Measurements from ENCODE around the gene PLA2G4F. TPM values are rescaled to one million over a fixed set of nuclear protein-coding genes. Genes with fewer than 3 reads are reported as not detected.

PLA2G4F gene
- polyA plus RNA-seq, 3 donors: 0.09 to 0.68 TPM; not detected in 1

GRCh38 chr15:42171122-42171521, 14.7 kb upstream of the PLA2G4F start:
- WGBS, 3 donors: 50 to 73% (median 64%) methylated on average over 1 of the region's 1 CpG

DNA sequence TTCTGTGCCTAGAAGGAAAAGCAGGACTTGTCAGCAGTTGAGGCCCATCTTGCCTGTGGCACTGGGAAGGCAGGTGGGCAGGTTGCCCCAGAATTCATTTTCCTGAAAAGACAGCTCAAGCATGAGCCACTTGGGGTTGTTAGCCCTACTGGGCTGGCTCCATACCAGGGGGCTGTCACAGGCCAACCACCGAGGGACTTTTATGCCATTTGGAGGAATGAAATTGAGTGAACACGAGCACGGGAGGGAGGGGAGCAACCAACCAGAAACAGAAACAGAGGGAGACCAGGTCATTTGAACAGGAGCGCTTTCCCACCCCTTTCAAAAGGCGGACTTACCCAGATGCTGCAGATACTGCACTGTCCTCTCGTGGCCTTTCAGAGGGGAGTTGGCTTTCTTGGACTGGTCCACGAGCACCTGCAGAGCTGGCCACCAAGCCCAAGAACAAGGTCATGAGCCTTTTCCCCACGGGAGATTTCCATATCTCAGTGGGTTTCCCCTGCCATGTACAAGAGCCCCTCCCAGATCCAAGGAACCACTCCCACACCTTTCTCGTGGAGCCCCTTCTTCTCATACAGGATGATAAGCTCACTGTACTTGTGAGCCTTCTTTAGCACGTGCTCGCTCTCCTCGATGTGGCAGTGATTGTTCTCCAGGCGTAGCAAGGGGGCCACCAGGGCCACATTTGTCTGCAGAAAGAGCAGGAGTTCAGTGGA, 9.9 kb upstream of the PLA2G4F start:
- 92 to 95% (median 92%) methylated on average over 13 of the region's 13 CpGs for whole genome bisulfite sequencing, 3 donors
- no peak overlapping the region for H3K27ac ChIP-seq (ENCODE audit: low read depth, low read length)

More at GRCh38 chr15:42171122-42171521, 14.7 kb upstream of the PLA2G4F start:
- no peak overlapping the region for H3K27ac ChIP-seq (ENCODE audit: low read depth, low read length)

- no peak overlapping the region for H3K27ac ChIP-seq (ENCODE audit: low read depth, low read length)
- WGBS, 3 donors: 75 to 94% (median 81%) methylated on average over 6 of the region's 6 CpGs
These were observed 8.7 kb upstream of the PLA2G4F start for GRCh38 chr15:42165106-42165505.

- no peak overlapping the region for H3K27ac ChIP-seq (ENCODE audit: low read depth, low read length)
- 61 to 72% (median 70%) methylated on average over 4 of the region's 4 CpGs for WGBS, 3 donors
These were observed 7.6 kb upstream of the PLA2G4F start for GRCh38 chr15:42163947-42164550.

DNA sequence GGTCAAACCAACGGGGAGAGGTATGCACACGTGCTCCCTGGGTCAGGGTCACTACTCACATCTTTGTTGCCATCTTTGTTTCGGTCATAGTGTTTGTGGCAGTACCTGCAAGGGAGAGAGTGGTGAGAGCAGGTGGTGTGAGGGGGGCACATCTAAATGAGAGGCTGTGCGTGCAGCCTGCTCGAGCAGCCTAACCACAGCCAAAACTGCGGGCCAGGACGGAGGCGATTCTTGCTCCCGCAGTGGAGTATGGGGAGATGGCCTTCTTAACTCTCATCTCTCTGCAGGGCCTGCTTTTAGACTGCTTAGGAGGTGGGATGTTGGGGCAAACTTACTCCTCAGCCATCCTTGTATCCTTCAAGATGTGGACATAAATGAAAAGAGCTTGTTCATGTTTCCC, 6.9 kb upstream of the PLA2G4F start:
- no peak overlapping the region for H3K27ac ChIP-seq (ENCODE audit: low read depth, low read length)
- 95 to 96% (median 96%) methylated on average over 9 of the region's 9 CpGs for WGBS, 3 donors

GRCh38 chr15:42160136-42160535, 3.7 kb upstream of the PLA2G4F start:
- no peak overlapping the region for H3K27ac ChIP-seq (ENCODE audit: low read depth, low read length)
- 87 to 89% (median 88%) methylated on average over 7 of the region's 7 CpGs for WGBS, 3 donors

DNA sequence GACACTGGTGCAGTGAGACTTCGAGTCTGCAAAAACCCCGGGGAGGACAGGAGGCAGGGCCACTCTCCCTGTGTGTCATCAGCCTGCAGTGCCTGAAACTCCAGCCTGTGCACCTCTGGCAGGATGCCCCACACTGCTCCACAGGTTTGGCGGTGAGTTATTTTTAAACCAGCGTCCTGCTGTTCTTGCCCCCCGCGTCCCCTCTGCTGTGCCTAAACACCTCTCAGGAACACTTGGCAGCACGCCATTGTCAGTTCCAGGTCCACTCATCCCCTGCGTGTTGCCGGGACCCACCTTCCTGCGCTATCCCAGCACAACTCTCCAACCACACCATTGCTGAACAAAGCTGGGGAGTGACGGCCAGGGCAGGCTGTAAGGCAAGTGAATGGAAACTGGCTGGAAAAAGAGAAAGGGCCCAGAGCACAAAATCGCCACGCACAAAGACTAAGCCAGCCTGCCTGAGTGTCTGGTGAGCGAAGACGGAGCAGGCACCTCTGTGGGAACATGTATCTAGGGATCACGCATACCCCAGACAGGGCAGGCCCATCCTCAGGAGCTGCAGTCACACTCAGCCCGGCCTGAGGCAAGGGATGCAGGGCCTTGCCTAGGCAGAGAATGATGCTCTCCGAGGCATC, 3.1 kb upstream of the PLA2G4F start:
- H3K27ac ChIP-seq (ENCODE audit: low read depth, low read length): no peak overlapping the region
- WGBS, 3 donors: 88 to 92% (median 90%) methylated on average over 18 of the region's 18 CpGs

DNA sequence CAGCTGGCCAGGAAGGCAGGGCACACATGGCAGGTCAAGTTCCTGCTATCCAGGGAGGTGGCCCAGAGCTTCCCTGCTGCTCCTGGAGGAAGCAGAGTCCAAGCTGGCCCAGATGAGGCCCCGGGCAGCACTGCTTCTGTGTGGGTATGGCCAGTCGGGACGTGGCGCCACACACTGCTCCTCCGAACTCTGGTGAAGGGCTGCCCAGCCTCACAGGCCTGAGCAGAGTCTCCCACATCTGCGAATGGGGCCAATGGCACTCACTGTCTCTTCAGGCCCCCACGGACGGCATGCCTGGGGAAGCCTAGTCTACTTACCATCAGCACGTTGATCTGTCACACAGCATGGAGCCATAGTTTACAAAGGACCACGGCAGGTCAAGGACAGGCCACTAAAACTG, 2.5 kb upstream of the PLA2G4F start:
- WGBS, 3 donors: 88 to 94% (median 91%) methylated on average over 10 of the region's 10 CpGs
- no peak overlapping the region for H3K27ac ChIP-seq (ENCODE audit: low read depth, low read length)

DNA sequence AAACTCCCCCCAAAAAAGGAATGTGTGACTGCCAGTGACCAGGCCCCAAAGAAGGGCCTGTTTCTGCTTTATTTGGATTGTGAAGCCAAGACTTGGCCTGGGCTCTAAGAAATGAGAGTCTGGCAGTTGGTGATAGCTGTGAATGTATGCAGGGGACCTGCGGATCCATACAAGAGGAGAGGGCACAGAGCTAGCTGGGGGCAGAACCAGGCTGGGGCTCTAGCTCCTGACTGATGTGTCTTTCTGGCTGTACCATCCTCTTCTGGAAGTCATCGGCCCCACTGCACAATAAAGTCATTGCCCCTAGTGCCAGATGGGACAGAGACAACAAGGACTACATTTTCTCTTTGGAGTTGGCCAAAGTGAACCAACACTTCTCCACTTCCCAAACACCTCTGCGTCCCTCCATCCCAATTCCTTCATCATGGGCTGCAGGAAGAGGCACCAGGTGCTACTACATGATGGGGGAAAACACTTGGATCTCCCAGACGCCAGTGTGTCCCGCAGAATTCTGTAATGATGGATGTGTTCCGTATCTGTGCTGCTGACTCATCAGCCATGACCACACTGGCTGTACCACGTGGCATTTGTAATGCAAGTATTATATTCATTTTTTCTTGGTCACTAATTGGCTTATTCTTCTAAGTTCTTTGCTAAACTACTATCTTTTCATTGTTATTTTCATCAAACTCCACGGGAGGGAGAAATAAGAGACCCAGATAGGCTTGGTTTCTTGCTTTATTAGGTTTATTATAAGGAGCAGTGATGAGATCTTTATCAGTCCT, 1.7 kb upstream of the PLA2G4F start:
- WGBS, 3 donors: 60 to 89% (median 62%) methylated on average over 8 of the region's 8 CpGs

DNA sequence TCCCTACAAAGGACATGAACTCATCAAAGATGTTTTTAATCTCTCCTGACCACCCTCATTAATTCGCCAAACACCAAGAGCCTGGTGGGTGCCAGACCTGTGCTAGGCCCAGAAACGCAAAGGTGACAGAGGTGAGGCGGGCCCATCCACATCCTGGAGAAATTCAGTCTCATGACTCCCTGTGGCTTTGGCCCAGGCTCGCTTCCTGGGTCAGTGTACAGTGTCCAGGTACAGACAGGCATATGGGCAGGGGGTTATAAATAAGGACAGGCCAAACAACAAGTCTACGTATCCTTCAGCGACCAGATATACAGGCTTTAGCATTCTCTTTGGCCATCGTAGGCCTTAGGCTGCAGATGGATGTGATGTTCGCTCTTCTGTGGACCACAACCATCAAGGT, 945 bp upstream of the PLA2G4F start:
- 96 to 98% (median 97%) methylated on average over 8 of the region's 8 CpGs for WGBS, 3 donors
- H3K27ac ChIP-seq (ENCODE audit: low read depth, low read length): no peak overlapping the region

More for the DNA sequence above, 1.7 kb upstream of the PLA2G4F start:
- no peak overlapping the region for H3K27ac ChIP-seq (ENCODE audit: low read depth, low read length)

GRCh38 chr15:42155546-42156242, 742 bp downstream of the PLA2G4F start:
- 41 to 70% (median 65%) methylated on average over 27 of the region's 27 CpGs for WGBS, 3 donors
- H3K27ac ChIP-seq (ENCODE audit: low read depth, low read length): no peak overlapping the region

DNA sequence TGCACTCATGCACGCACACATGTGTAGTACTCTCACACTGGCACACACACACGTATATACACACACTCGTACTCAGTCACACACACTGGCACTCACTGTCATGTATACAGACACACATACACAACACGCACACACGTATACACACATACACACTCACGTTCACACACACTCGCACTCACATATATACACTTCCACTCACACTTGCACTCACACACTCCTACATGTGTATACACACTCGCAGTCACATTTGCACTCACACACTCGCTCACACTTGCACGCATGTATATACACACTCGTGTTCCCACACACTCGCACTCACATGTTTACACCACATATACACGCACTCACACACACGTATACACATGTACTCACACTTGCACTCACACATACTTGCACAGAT, 1.5 kb downstream of the PLA2G4F start:
- WGBS, 3 donors: 96% methylated on average over 14 of the region's 14 CpGs
- H3K27ac ChIP-seq (ENCODE audit: low read depth, low read length): no peak overlapping the region

GRCh38 chr15:42154212-42154941, 2.1 kb downstream of the PLA2G4F start:
- 82 to 84% (median 82%) methylated on average over 16 of the region's 16 CpGs for WGBS, 3 donors
- no peak overlapping the region for H3K27ac ChIP-seq (ENCODE audit: low read depth, low read length)

DNA sequence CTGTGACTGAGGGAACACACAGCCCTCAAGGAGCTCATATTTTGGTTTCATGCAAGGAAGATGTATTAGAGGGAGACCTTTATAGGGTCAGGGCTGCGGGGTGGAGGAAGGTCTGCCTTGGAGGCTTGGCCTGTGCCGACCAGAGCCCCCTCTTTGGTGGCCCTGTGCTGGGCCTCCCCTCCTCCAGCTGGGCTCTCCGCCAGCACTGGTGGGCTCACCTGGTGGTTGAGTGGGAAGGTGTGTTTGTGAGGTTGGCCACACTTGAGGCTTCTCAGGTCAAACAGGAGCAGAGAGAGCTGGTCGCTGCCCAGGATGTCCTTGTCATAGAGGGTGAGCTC, 2.6 kb downstream of the PLA2G4F start:
- WGBS, 3 donors: 87 to 90% (median 89%) methylated on average over 4 of the region's 4 CpGs
- H3K27ac ChIP-seq (ENCODE audit: low read depth, low read length): no peak overlapping the region

DNA sequence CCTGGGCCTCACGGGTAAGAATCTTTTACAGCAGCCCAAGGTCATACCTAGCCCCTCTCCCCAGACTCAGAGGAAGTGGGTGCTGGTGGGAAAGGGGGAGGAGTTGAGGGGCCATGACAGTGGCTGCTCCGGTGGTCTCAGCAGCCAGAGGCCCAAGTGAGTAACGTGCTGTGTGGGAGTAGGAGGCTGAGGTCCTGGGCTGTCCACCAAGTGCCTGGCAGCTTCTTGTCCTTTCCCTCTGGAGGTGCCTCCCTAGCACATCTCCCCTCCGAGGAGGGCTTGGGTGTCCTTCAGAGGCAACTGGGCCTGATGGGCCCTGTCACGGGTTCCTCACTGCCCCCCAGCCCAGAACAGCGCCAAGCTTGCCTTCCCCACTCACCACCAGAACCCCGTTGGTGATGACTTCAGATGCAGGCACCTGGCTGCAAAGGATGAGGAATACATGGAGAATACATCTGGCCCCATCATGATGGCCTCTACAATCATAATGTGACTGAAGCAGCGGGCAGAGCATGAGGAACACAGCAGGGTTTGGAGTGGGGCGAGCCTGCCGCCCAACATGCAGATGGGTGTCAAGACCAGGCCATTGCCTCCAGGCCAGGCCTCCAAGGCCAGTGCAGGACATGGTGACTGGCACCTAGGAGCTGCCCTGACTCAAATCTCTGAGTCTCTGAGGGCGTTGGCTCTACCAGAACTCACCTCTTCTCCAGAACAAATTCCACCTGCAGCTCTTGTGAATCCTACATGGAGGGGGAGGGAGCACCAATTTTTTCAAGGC, 3.3 kb downstream of the PLA2G4F start:
- no peak overlapping the region for H3K27ac ChIP-seq (ENCODE audit: low read depth, low read length)
- WGBS, 3 donors: 89 to 90% (median 90%) methylated on average over 11 of the region's 11 CpGs

- WGBS, 3 donors: 87 to 90% (median 88%) methylated on average over 14 of the region's 14 CpGs
- H3K27ac ChIP-seq (ENCODE audit: low read depth, low read length): no peak overlapping the region
These were observed 4.1 kb downstream of the PLA2G4F start for GRCh38 chr15:42152196-42152920.

- WGBS, 3 donors: 51 to 77% (median 60%) methylated on average over 4 of the region's 4 CpGs
- H3K27ac ChIP-seq (ENCODE audit: low read depth, low read length): no peak overlapping the region
These were observed 4.7 kb downstream of the PLA2G4F start for GRCh38 chr15:42151736-42152135.
